Urothelium cell line (cell line): Measurements from ENCODE around the gene ACVRL1.
"Not testable (repeated sequence)": the region's sequence is repeated elsewhere in the genome, so short reads cannot be mapped to it uniquely, and the experiment has no call there.

Experiments
- DNase-seq: peaks from one replicate; pipeline ENCODE4 v3.0.0; 2011; ENCODE audit warnings: low spot score, mixed read lengths
- FAIRE-seq: peaks from 2 replicates; lab custom pipeline; 2011; peaks lifted over from hg19 to GRCh38; lab: Jason Lieb, UNC

Gene ACVRL1

GRCh38 chr12:51873251-51873994 is 33.9 kb upstream of the ACVRL1 start:
- no peak for FAIRE-seq
- DNase-seq, result no peak

GRCh38 chr12:51874000-51874399 is 33.3 kb upstream of the ACVRL1 start:
- FAIRE-seq (no peak), DNase-seq (no peak)

GRCh38 chr12:51874486-51874885 is 32.8 kb upstream of the ACVRL1 start:
- FAIRE-seq, result no peak
- no peak for DNase-seq

GRCh38 chr12:51879102-51879501 is 28.2 kb upstream of the ACVRL1 start:
- no peak for FAIRE-seq
- no peak for DNase-seq

GRCh38 chr12:51883295-51883694 is 24.0 kb upstream of the ACVRL1 start:
- DNase-seq (no peak), FAIRE-seq (no peak)

GRCh38 chr12:51883998-51884675 is 23.2 kb upstream of the ACVRL1 start:
- no peak for FAIRE-seq
- DNase-seq, result no peak

GRCh38 chr12:51884676-51885229 is 22.6 kb upstream of the ACVRL1 start:
- no peak for FAIRE-seq
- no peak for DNase-seq

GRCh38 chr12:51885294-51886020 is 21.8 kb upstream of the ACVRL1 start:
- not testable (repeated sequence) for FAIRE-seq, DNase-seq

- DNase-seq (peak; percentile 80), FAIRE-seq (no peak)
Observed at GRCh38 chr12:51886021-51886710, 21.1 kb upstream of the ACVRL1 start.

- no peak for FAIRE-seq
- no peak for DNase-seq
Observed at GRCh38 chr12:51887476-51888315, 19.6 kb upstream of the ACVRL1 start, which contains the start of gene ANKRD33. ANKRD33 (plus strand) TSS chr12:51888103; CDS start chr12:51888187, 84 bp downstream.

- no peak for DNase-seq
- no peak for FAIRE-seq
Observed at GRCh38 chr12:51888316-51889215, 18.7 kb upstream of the ACVRL1 start.

- no peak for FAIRE-seq
- DNase-seq, result no peak
Observed at GRCh38 chr12:51889216-51890132, 17.8 kb upstream of the ACVRL1 start.

- FAIRE-seq (no peak), DNase-seq (no peak)
Observed at GRCh38 chr12:51890133-51890464, 17.2 kb upstream of the ACVRL1 start.

- DNase-seq (no peak), FAIRE-seq (no peak)
Observed at GRCh38 chr12:51890511-51891171, 16.7 kb upstream of the ACVRL1 start.

- no peak for DNase-seq
- no peak for FAIRE-seq
Observed at GRCh38 chr12:51891843-51892242, 15.5 kb upstream of the ACVRL1 start.

- DNase-seq, result no peak
Observed at GRCh38 chr12:51893786-51894185, 13.5 kb upstream of the ACVRL1 start.

GRCh38 chr12:51895378-51896135 is 11.7 kb upstream of the ACVRL1 start:
- FAIRE-seq (no peak), DNase-seq (no peak)

More at GRCh38 chr12:51893786-51894185, 13.5 kb upstream of the ACVRL1 start:
- no peak for FAIRE-seq
